PC-3 (cell line): ENCODE data around the gene TMEM87B. TPM values are rescaled to one million over a fixed set of nuclear protein-coding genes. Genes with fewer than 3 reads are reported as not detected.
A peak's percentile ranks its signal among the peaks of the same experiment; 100 is the strongest.

ENCODE experiments used
- ATAC-seq: fragments of 200-7000 bp; cut with Tn5 transposase; 2 replicates; pipeline ENCODE4 v1.9.1; 2020; ENCODE audit warnings: mild to moderate bottlenecking, moderate library complexity
- BruUV-seq: library from RNA; stranded (reverse); fragments of 400-500 nt; replicated peaks from 2 replicates; lab custom pipeline; 2021; lab: Mats Ljungman, UMichigan
- CTCF ChIA-PET: fragments of 300-600 bp; sonication (Branson Sonifier 250); formaldehyde crosslinking; loops from one replicate; lab custom pipeline; 2022; ENCODE audit warnings: antibody characterized with exemption; lab: Charles Lee
- POLR2A ChIA-PET: fragments of 300-600 bp; sonication (Branson Sonifier 250); formaldehyde crosslinking; loops from one replicate; lab custom pipeline; 2022; ENCODE audit warnings: antibody characterized with exemption; ENCODE audit not compliant: unreplicated experiment; lab: Charles Lee
- DNase-seq: peaks from one replicate; pipeline ENCODE4 v3.0.0-alpha.2; 2015
- H2AFZ ChIP-seq: fragments of 300-600 bp; sonication (generic); 2 replicates; pipeline ENCODE4 v1.6.0; 2016; ENCODE audit warnings: antibody characterized with exemption, low read length
- H3F3A ChIP-seq: fragments of 300-600 bp; sonication (generic); one replicate; pipeline ENCODE4 v1.6.0; 2017; ENCODE audit warnings: antibody characterized with exemption, low read length, control low read depth, mild to moderate bottlenecking; ENCODE audit not compliant: unreplicated experiment
- H3K27ac ChIP-seq: fragments of 300-600 bp; sonication (generic); 2 replicates; pipeline ENCODE4 v1.5.1; 2016; ENCODE audit warnings: mild to moderate bottlenecking, low read length
- H3K27me3 ChIP-seq: fragments of 300-600 bp; sonication (generic); 2 replicates; pipeline ENCODE4 v1.6.1; 2016; ENCODE audit warnings: low read length, mixed read lengths
- H3K36me3 ChIP-seq: fragments of 300-600 bp; sonication (generic); 2 replicates; pipeline ENCODE4 v1.6.1; 2016; ENCODE audit warnings: low read depth, mixed run types, low read length, mixed read lengths
- H3K4me1 ChIP-seq: fragments of 300-600 bp; sonication (generic); 2 replicates; pipeline ENCODE4 v1.5.1; 2016; ENCODE audit warnings: low read length; ENCODE audit not compliant: insufficient read depth
- H3K4me2 ChIP-seq: fragments of 300-600 bp; sonication (generic); 2 replicates; pipeline ENCODE4 v1.6.0; 2016; ENCODE audit warnings: low read length
- H3K4me3 ChIP-seq: fragments of 300-600 bp; sonication (generic); 2 replicates; pipeline ENCODE4 v1.5.1; 2016; ENCODE audit warnings: mild to moderate bottlenecking, low read length, mixed read lengths
- H3K79me2 ChIP-seq: fragments of 300-600 bp; sonication (generic); 2 replicates; pipeline ENCODE4 v1.6.1; 2017; ENCODE audit warnings: low read length, mixed read lengths
- H3K9ac ChIP-seq: fragments of 300-600 bp; sonication (generic); 2 replicates; pipeline ENCODE4 v1.6.0; 2016; ENCODE audit warnings: mild to moderate bottlenecking, low read length
- H3K9me2 ChIP-seq: fragments of 300-600 bp; sonication (generic); replicated peaks from 2 replicates; pipeline ENCODE4 v1.6.1; 2016; ENCODE audit warnings: mixed run types, low read length, mixed read lengths
- H3K9me3 ChIP-seq: fragments of 300-600 bp; sonication (generic); 2 replicates; pipeline ENCODE4 v1.6.1; 2016; ENCODE audit warnings: low read length, mixed read lengths
- H4K20me1 ChIP-seq: fragments of 300-600 bp; sonication (generic); 2 replicates; pipeline ENCODE4 v1.6.1; 2016; ENCODE audit warnings: low read length, mixed read lengths
- EZH2 ChIP-seq: fragments of 300-600 bp; sonication (generic); IDR thresholded peaks from one replicate; pipeline ENCODE4 v1.6.1; 2017; ENCODE audit warnings: antibody characterized with exemption, mild to moderate bottlenecking, low read length; ENCODE audit not compliant: unreplicated experiment
- EZH2phosphoT487 ChIP-seq: fragments of 300-600 bp; sonication (generic); IDR thresholded peaks from 2 replicates; pipeline ENCODE4 v1.6.1; 2018; ENCODE audit warnings: mild to moderate bottlenecking, antibody characterized with exemption, low read length, borderline replicate concordance
- intact Hi-C: fragments of 100-400 bp; cut with micrococcal nuclease; formaldehyde crosslinking; loops from 2 replicates; pipeline ENCODE4 v1.9.0; 2023
- total RNA-seq: library from RNA; depleted of rRNA; stranded (reverse); fragments of >200 nt; gene quantifications from 2 replicates; pipeline ENCODE4 v1.2.3, GENCODE V29; 2014
- TF ChIP-seq, protein P1 (sequence below): fragments of 300-600 bp; sonication (generic); conservative IDR thresholded peaks from 2 replicates; pipeline ENCODE4 v1.5.1; 2017; ENCODE audit warnings: antibody characterized with exemption, low read depth, mild to moderate bottlenecking, low read length

The TMEM87B gene
- total RNA-seq, 1 experiment from 2014 or later, result 11.2 TPM

DNA sequence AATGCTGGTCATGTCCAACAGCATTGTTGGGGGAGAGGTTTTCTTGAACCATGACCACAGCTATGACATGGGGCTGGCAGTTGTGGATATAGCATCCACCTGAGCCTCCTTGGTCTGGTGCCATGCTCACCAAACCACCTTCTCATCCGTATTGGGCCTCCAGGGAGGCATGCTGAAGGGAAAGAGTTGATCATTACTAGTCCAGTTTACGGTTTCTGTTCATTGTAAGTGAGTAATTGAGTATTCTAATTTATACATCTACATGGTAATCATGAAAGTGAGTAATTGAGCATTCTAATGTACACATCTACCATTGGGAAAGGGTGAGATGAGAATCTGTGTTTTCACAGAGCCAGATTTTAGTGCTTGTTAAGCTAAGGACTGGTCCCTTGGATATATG, 6.8 kb downstream of the TMEM87B start:
- no peak overlapping the region for H3K4me3 ChIP-seq
- ATAC-seq (no peak), DNase-seq (no peak)
- H3K9me2 ChIP-seq, result no peaks in the 10 kb centered on the region
- BruUV-seq, result no TSS peak
- H3K4me2 ChIP-seq, result no peak overlapping the region
- H3K36me3 ChIP-seq, result peaks cover 21% of the 10 kb centered on the region; the same call in 1 of the 2 replicates
- H3K79me2 ChIP-seq, result peaks cover 25% of the 10 kb centered on the region
- H4K20me1 ChIP-seq, result peaks cover 5% of the 10 kb centered on the region; the same call in 1 of the 2 replicates
- H3K9ac ChIP-seq, result no peak overlapping the region
- intact Hi-C loops, result no loop called here
- CTCF ChIA-PET, result no interaction called here
- TF ChIP-seq EZH2 (no peak), EZH2phosphoT487 (no peak)
- TF ChIP-seq, protein P1, sequence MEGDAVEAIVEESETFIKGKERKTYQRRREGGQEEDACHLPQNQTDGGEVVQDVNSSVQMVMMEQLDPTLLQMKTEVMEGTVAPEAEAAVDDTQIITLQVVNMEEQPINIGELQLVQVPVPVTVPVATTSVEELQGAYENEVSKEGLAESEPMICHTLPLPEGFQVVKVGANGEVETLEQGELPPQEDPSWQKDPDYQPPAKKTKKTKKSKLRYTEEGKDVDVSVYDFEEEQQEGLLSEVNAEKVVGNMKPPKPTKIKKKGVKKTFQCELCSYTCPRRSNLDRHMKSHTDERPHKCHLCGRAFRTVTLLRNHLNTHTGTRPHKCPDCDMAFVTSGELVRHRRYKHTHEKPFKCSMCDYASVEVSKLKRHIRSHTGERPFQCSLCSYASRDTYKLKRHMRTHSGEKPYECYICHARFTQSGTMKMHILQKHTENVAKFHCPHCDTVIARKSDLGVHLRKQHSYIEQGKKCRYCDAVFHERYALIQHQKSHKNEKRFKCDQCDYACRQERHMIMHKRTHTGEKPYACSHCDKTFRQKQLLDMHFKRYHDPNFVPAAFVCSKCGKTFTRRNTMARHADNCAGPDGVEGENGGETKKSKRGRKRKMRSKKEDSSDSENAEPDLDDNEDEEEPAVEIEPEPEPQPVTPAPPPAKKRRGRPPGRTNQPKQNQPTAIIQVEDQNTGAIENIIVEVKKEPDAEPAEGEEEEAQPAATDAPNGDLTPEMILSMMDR, result no peak
- H3K9me3 ChIP-seq, result no peaks in the 10 kb centered on the region
- H3K4me1 ChIP-seq, result peaks cover 20% of the 10 kb centered on the region
- POLR2A ChIA-PET, result no interaction called here
- H3K27ac ChIP-seq, result no peak overlapping the region
- H3K27me3 ChIP-seq, result no peaks in the 10 kb centered on the region
- H2AFZ ChIP-seq, result no peak overlapping the region
- peaks cover 9% of the 10 kb centered on the region for H3F3A ChIP-seq

DNA sequence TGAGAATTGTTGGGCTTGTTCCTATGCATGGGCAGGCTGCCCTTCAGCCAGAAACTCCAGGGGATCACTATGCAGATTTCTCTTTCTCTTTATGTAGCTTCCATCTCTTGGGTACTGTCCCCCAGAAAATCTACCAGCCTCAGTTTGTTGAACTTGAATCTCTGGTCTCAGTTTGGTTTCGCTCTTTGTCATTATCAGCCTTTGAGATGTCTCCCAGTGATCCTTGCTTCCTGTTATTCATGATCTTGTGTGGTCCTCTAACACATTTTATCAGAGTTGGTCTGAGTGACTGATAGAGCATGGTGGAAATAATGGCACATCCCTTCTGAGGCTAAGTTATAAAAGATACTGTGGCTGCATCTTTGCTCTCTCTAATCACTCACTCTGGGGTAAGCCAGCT, 7.8 kb downstream of the TMEM87B start:
- Histone ChIP-seq H3K36me3 (peaks cover 28% of the 10 kb centered on the region; the same call in 1 of the 2 replicates), H3K27me3 (no peaks in the 10 kb centered on the region), H3K79me2 (peaks cover 15% of the 10 kb centered on the region), H3K9me2 (no peaks in the 10 kb centered on the region), H3K9me3 (no peaks in the 10 kb centered on the region), H4K20me1 (no peaks in the 10 kb centered on the region), H3K27ac (no peak overlapping the region), H3K4me3 (no peak overlapping the region), H2AFZ (no peak overlapping the region), H3K4me2 (no peak overlapping the region), H3K9ac (no peak overlapping the region), H3F3A (peaks cover 9% of the 10 kb centered on the region), H3K4me1 (peaks cover 14% of the 10 kb centered on the region)
- intact Hi-C loops, result no loop called here
- no TSS peak for BruUV-seq
- CTCF ChIA-PET, result no interaction called here
- TF ChIP-seq, protein P1, result no peak
- TF ChIP-seq EZH2phosphoT487, result no peak
- no peak for TF ChIP-seq EZH2
- no peak for ATAC-seq
- POLR2A ChIA-PET, result no interaction called here
- no peak for DNase-seq

DNA sequence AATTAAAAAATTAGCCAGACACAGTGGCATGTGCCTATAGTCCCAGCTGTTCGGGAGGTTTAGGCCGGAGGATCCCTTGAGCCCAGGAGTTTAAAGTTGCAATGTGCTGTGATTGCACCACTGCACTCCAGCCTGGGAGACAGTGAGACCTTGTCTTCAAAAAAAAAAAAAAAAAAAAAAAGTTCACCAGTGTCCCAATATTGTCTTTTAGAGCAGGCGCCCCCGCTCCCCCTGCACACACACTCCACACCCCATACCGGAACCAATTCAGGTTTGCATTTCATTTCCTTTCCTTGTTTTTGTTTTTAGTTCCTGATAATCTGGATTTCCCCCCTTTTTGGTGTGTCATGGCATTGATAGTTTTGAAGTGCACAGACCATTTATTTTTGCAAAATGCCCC, 10.4 kb downstream of the TMEM87B start:
- H2AFZ ChIP-seq, result no peak overlapping the region
- peaks cover 9% of the 10 kb centered on the region for H3F3A ChIP-seq
- peaks cover 32% of the 10 kb centered on the region for H3K36me3 ChIP-seq
- no peak for TF ChIP-seq EZH2phosphoT487
- peaks cover 14% of the 10 kb centered on the region for H3K4me1 ChIP-seq
- H3K9me2 ChIP-seq, result no peaks in the 10 kb centered on the region
- no peak overlapping the region for H3K27ac ChIP-seq
- H3K4me3 ChIP-seq, result no peak overlapping the region
- H3K9ac ChIP-seq, result no peak overlapping the region
- no peaks in the 10 kb centered on the region for H3K79me2 ChIP-seq
- DNase-seq (no peak), ATAC-seq (peak; percentile 22)
- no peaks in the 10 kb centered on the region for H4K20me1 ChIP-seq
- peak overlapping the region; percentile 21; the same call in 1 of the 2 replicates for H3K4me2 ChIP-seq
- intact Hi-C loops, result no loop called here
- ChIA-PET CTCF (no interaction called here), POLR2A (no interaction called here)
- H3K9me3 ChIP-seq, result no peaks in the 10 kb centered on the region
- BruUV-seq, result no TSS peak
- no peaks in the 10 kb centered on the region for H3K27me3 ChIP-seq
